GM20431 (cell line): ENCODE measurements around the gene PSMB11.
"Not testable (repeated sequence)": the region's sequence is repeated elsewhere in the genome, so short reads cannot be mapped to it uniquely, and the experiment has no call there.

Experiments
- in situ Hi-C: fragments of 300-500 bp; cut with MseI, MboI; formaldehyde crosslinking; loops from one replicate; pipeline ENCODE4 v1.15.0; 2020; ENCODE audit warnings: low sequenced_read_pairs; ENCODE audit not compliant: unreplicated experiment

The PSMB11 gene

DNA sequence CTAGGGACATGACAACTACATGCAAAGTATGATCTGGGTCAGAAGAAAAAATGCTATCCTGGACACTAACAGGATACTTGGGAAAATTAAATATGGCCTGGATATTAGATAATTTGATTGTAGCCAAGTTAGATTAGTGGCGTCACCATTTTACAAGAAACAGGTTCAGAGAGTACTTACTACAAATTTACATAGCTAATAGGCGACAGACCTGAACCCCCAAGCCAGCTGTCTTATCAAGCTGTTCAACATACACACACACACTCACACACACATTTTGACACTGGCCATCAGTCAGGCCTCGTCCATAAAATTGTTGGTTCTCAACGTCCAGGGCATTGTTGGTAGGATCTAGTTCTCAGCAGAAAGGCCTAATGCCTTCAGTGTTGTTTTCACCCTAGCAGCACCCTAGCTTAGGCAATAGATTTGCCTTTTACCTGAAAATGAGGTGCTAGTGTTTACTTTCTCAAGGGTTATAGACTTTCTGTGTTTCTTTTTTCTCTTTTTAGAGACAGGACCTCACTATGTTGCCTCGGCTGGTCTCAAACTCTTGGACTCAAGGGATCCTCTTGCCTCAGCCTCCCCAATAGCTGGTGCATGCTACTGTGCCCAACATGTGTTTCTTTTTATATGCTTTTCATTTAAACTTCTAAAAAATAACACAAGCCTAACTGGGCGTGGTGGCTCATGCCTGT, 28.8 kb upstream of the PSMB11 start:
- in situ Hi-C loops, result no loop called here

DNA sequence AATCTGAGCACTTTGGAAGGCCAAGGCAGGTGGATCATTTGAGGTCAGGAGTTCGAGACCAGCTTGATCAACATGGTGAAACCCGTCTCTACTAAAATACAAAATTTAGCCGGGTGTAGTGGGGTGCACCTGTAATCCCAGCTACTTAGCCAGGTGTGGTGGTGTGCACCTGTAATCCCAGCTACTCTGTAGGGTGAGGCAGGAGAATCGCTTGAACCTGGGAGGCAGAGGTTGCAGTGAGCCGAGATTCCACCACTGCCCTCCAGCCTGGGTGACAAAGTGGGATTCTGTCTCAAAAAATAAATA, 28.3 kb upstream of the PSMB11 start:
- in situ Hi-C loops, result not testable (repeated sequence)

DNA sequence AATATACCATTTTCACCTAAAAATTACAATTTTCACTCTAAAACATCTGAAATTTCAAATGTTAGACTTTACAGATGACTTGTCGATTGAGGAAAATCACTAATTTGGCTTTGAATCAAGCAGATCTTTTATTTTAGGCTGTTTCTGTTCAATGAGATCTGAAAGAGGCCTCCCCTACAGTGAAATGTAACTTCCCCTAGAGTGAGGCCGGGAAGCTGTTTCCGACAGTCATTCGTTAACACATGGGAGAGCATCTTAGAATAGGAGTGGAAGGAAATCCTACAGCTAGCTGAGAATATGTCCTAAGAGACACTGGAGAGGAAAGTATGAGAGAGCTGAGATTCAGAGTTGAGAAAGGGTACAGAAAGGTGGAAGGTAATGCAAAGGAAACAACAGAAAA, 26.4 kb upstream of the PSMB11 start:
- in situ Hi-C loops, result no loop called here

DNA sequence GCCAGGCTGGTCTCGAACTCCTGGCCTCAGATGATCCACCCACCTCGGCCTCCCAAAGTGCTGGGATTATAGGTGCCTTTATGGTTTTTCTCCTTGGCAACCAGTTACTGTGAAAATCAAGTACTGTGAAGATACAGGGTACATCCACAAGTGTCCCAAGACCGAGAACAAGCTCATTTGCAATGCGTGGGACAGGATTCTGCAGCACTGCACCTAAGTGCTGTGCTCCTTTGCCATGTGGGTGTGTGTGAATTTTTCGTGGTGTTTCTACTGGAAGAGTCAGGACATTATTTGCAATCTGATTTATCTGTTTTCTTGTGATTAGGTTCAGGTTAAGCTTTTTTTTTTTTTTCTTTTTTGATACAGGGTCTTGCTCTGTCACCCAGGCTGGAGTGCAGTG, 24.9 kb upstream of the PSMB11 start:
- in situ Hi-C loops, result no loop called here

DNA sequence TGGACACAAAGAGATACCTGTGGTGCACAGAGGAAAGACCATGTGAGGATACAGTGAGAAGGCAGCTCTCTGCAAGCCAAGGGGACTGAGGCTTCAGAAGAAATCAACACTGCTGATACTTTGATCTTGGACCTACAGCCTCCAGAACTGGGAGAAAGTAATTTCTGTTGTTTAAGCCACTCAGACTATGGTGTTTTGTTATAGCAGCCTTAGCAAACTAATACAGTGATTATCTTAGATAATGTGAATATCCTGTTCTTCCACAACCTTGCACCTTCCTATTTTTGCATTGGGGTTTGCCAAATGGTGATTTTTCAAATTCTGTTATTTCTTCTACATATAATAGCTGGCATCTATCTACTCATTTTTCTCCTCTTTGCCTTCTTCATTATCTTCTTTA, 23.9 kb upstream of the PSMB11 start:
- in situ Hi-C loops, result no loop called here

DNA sequence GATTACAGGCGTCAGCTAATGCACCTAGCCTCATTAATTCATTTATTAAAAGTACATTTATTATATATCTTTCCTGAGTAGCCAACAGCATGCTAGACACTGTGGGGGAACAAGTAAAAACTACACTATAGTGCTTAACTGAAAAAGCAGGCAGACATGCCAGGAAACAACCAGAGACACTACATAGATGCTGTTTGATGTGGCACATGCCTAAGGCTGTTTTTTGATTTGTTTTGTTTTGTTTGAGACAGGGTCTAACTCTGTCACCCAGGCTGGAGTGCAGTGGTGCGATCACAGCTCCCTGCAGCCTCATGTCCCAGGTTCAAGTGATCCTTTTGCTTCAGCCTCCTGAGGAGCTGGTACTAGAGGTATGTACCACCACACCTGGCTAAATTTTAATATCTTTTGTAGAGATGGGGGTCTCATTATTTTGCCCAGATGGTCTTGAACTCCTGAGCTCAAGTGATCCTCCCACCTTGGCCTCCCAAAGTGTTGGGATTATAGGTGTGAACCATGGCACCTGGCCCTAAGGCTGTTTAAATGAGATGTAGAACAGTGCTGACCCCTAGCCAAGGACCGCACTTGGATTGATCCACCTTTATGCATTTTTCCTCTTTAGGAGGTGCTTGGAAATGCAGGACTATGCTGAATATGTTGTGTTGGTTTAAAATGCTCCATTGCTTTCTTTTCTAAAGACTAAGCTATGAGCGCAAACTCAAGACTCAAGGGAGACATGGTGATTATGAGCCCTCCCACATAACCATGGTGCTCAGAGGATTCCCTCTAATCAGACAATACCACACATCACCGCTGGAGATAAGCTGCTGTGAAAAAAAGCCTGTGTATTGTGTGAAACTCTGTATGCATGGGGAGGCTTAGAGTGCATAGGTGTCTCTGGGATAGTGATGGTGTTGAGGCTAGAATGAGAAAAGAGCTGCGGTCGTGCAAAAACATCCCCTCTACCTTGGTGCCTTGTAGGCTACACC, 21.6 kb upstream of the PSMB11 start:
- in situ Hi-C loops, result no loop called here

DNA sequence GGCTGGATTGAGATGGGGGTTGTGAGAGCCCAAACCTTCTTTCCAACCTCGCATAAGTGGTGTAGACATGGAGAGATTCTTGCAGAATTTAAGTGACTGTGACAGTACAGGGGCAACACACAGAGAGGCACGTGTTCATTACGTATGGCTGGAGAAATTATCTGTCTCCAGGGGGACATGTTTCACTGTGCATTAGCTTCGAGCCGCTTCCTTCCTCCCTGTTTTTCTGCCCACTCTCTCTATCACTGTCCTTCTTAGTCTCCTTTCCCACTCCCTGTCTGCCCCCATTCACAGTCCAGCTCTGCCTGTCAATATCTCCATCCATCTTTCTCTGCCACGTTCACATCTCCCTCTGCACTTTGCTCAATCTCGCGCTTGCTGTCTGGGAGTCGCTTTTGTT, 20.6 kb upstream of the PSMB11 start:
- in situ Hi-C loops, result no loop called here

DNA sequence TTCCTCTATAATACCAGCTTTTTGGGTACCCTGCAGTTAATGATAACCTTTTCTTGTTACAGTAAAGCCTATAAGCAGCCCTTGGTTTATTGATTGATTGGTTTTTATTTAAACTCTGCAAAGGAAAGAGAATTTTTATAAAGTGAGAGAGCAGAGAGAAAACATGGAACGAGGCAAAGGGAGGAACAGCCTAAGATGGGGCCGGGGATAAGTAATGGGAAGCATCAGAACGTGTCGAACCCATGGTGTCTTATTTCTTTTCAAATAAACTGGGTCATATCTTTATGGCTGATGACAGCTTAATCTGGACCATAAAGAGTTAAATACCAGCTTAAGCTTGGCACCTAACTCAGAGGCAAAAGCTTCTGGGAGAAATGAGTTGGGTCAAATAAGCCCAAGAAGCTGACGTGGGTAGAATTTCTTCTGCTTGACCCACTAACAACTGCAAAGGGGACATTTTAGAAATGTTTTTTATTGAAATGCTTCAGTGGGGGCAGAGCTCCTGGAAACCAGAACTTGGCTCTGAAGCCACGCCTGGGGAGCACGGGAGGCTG, 20.0 kb upstream of the PSMB11 start:
- in situ Hi-C loops, result no loop called here

DNA sequence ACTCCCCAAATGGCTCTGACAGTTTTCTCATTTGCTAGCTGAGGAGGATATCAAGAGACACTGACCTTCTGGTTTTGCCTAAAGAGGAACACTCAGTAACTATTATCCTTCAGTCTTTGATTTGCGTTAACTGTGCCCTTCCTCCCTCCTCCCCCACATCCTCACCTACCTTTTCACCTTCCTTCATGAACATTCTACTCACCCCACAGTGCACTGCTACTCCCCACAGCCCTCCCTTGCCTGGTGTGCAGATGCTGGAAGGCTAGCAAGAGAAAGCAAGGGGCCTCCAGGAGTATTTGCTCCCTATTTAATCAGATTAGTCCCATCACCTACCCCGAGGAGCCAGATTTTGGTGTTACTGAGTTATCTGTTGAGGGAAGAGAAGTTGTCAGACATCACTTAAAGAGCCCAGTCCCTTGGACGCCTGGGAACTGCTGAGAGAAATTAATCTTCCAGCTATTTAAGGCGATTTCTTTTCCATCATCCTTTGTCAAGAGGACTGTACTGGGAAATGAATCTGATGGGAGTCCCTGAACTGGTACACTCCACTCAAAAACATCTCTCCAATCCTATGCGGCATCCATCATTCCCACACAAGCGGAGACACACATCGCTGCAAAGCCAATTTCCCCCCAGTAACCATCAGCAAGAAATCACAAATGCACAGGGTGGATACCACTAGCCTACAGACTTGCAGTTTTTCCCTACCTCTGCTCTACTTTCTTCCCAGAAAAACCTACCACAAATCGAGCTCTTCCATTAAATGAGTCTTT, 18.8 kb upstream of the PSMB11 start:
- in situ Hi-C loops, result no loop called here

DNA sequence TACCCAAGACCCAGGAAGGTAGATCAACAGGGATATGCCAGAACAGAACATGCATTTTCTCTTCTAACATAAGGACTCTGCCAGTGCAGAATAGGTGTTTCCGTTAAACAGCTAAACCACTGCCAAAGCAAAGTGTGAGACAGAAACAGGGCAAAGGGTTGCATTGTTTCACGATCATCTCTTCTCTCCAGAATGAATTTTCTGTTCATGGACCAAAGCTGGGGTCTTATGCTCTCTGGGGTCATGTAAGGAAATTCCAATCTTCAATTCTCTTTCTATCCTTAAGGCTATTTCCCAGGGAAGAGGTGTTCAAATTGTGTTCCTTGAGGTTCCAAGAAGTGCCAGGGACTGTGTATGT, 18.2 kb upstream of the PSMB11 start:
- in situ Hi-C loops, result no loop called here

DNA sequence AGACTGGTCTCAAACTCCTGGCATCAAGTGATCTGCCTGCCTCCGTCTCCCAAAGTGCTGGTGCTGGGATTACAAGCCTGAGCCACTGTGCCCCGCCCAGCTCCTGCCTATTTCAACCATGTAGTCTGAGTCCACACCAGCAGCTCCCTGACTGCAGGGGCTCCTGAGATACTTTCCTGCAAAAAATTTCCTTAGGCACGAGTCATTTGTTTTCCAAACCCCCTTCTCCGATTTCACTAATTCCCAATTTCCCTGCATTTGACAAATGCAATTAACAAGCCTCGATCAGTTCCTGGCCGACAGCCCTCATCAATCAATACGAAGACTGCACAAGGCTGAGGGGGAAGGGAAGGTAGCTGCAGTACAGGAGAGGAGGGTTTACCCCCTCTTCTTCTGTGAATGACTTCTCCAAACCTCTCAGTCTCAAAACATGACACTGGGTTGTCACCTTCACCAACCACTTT, 17.4 kb upstream of the PSMB11 start:
- in situ Hi-C loops, result no loop called here

DNA sequence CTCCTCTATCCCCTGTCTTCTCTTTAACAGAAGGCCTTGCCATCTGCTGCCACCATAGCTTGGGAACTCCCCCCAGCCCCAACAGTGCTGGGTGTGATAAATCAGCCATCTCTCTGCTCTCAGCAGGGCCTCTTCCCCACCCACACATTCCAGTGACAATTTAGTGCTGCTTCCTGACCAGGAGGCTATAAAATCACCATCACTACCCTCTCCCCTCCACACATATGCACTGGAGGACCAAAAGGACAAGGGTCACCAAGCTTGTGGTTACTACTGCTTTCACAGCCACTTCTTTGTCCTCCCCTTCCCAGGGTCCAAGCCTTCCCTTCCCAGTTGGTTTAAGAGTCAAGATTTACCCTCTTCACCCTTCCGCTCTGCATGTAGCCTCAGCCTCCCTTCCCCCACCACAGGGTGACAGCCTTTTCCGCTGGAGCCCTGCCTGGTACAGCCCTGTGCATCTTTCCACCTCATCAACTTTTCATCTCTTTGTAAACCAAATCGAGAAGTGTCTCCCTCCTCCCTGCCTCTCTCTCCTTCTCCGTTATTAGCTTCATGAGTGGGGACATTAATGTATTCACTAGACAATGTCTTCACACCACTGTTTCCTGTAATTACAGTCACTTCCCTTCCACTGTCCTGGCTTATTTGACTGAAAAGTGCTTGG, 16.7 kb upstream of the PSMB11 start:
- in situ Hi-C loops, result no loop called here

DNA sequence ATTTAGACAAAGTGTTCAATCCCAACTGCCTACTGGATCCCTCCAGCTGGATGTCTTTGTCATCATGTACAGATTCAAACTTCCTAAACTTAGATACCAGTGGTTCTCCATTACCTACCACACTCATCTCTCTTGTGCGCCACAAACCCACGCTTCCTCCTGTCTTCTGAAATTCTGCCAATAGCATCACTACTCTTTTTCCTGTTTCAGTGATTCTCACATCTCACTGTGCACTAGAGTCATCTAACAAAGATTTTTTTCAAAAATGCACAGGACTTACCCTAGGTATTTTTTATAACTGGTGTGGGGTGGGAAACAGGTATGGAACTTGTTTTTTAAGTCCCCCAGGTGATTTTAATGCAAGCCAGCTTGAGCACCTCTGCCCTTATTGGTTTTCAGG, 13.2 kb upstream of the PSMB11 start:
- in situ Hi-C loops, result no loop called here

DNA sequence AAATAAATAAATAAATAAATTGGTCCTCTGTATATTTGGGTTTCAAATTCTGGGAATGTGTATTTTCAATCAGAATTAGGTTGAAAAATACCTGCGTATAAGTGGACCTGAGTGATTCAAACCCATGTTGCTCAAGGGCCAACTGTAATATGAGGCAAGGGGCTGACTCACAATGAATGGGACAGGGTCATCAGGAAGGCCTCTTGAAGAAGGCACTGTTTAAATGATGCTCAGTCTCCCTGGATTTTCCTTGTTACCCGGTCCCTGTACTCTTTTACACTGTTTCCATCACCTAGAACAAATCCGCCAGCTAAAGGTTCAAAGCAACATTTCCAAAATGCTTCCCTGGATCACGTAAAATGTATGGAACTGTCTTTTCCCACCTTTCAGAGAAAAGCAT, 11.1 kb upstream of the PSMB11 start:
- in situ Hi-C loops, result no loop called here

DNA sequence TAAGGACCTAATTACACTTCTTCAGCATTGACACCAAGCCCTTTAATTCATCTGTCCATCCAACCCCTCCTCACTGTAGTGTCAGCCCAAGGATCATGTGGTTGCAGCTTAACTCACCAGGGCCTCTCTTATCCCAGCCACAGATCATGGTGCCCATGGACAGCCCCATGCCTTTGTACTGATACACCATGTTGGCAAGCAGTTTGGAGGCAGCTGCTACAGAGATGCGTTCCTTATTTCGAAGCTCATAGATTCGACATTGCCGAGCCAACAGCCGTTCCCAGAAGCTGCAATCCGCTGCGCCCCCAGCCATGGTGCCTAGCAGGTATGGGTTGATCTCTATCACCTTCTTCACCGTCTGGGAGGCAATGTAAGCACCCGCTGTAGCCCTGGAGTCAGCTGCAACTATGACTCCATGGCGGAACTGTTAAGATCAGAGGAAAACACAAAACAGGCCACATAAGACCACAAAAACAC, 8.7 kb upstream of the PSMB11 start:
- in situ Hi-C loops, result no loop called here

DNA sequence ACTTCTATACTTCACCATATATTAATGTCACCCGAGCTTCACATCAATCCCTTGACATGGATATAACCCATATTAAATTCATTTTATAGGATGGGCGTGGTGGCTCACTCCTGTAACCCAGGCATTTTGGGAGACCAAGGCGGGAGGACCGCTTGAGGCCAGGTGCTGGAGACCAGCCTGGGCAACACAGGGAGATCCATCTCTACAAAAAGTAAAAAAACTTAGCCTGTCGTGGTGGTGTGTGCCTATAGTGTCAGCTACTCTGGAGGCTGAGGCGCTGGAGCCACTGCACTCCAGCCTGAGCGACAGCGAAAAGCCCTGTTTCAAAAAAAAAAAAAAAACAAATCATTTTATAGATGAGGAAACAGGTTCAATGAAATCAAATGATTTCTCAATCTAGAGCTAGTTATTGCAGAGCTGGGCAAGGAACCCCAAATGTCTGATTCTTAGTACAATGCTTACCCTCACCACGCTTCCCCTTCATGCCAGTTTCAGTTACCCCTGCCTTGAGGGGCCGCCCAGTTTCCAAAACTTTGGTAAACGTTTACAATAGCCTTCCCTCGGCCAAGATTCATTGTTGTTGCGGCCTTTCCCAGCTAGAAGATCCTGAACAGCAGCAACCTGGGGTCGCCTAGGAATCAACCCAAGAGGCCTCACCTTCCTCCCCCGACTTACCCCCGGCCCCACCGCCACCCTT, 8.1 kb upstream of the PSMB11 start:
- in situ Hi-C loops, result no loop called here

DNA sequence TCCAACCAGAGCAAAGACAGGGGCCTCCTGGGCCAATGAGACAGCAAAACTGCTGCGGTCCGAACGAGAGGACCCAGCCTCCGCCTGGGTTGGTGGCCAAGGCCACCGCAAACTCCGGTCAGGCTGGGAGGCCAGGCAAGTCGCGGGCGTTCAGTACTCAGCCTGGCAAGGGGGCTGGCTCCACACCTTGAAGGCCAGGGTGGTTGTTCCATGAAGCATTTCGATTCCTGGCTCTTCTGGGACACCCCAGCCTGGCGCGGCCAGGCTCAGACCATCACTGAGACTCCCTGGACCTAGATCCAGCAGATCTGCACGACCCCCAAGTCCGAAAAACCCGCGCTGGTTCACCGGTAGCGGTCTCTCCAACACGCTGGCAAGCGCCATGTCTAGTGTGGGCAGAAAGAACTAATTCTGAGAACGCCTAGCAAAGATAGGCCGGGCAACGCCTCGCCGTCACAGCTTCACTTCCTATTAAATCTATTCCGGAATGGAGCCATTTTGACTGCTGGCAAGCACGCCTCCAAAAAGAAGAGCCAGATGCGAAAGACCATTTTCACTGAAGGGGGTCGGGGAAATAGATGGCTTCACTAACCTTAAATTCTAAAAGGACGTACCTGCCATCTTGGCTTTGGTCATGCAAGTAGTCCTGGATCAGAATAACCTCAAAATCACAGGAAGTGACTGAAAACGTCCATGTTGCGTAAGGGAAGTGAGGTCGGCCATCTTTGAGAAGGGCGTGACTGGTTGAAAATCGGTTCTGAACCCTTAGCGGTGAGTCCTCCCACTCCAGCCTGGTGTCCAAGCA, 7.3 kb upstream of the PSMB11 start, which contains the start of gene PSMB5:
Gene PSMB5, minus strand, starts transcription at position 403 of the 805 bp plus-strand sequence. Its CDS starts 19 bp downstream, at position 384.
- in situ Hi-C loops, result no loop called here
